ENCODE results near the gene GABRA4.

GABRA4 gene

DNA sequence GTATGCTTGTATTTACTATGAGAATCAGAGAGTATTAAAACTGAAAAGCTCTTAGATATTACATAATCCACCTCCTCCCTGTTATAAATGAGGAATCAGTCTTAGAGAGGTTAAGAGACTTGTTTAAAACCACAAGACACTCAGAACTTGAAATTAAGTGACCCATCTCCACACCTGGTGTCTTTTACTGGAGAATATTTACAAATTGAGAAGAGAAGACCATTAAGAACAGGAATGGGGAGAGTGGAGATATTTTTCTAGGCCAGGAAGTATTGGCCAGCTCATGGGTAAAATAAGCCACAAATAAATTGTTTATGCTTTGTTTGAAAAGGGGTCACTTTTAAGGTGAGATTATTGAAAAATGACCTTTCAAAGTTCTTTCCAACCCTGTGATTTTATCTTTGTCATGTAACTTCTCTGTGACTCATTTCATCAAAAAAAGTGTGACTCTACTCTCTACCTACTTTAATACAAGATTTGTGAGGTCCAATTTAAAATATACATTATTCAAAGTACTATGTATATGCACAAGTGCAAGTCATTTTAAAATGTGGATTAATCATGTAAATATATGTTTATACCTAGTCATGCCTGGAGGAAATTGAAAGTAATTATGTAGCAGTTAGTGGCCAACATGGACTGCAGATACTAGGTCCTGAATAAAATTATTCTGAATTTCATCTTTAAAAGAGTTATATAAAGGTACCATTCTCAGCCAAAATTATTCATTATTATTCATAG lies 68.4 kb downstream of the GABRA4 start:
- DNase-seq, result no peak

DNA sequence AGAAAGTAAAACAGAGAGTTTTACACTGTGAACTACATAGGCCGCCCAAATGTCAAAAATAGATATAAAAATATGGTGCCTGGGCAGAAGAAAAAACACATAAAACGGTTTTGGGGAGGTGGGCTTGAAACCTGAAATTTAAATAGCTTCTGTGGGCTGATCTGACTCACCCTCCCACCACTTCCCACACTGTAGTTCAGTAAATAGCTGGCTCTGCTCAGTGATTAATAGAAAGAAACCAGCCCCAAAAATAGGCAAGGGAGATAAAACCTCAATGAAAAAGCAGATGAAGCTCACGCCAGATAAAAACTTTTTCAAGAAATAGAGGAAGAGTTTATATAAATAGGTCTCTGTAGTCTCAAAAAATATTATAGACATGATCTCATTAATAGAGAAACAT lies 71.2 kb downstream of the GABRA4 start:
- no peak for DNase-seq

GRCh38 chr4:46909078-46909477 lies 84.3 kb downstream of the GABRA4 start, which contains the start of gene COX7B2:
Gene COX7B2 (minus strand): TSS chr4:46909245. CDS start chr4:46735192, 174,053 bp downstream.
- DNase-seq, result no peak

DNA sequence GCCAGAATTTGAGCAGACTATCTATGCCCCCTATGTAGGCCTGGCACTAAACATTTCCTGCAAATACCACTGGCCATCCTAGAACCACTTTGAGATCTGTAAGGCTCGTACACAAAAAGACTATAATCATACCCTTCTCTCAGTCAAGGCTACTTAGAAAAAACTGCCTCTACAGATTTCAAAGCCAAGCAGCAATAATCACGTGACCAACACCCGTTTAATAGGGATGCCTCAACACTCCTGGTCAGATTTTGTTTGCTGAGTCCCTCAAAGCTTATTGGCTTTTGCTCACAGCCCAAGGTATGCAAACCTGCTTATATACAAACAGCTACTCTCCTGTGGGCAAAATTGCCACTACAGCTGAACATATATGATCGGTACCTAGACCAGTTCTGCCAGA lies 85.2 kb downstream of the GABRA4 start:
- DNase-seq, result no peak

DNA sequence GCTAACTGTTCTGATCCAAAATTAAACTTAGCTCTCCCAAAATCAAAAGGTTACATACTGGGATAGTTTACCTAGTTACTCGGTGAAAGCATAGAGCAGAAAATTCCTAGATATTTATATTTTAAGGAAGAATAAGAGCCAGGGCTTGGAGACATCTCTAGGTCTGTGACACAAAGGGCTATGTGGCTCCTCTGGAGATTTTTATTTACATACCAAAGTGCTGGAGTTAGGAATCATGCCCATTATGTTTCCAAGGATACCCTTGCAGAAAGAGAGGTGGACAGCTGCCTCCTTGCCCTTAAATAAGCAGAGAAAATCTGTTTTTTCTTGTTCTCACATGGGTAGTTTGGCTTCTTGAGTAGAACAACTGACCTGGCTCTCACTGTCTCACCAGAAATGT lies 93.3 kb downstream of the GABRA4 start:
- DNase-seq, result no peak

DNA sequence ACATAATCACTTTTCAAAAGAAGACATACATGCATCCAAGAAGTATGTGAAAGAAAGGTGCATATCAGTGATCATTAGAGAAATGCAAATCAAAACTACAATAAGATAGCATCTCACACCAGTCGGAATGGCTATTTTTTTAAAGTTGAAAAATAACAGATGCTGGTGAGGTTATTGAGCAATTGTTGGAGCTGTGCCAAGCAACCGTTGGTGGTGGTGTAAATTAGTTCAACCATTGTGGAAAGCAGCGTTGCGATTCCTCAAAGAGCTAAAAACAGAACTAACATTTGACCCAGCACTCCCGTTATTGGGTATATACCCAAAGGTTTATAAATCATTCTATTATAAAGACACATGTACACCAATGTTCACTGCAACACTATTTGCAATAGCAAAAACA lies 98.6 kb downstream of the GABRA4 start:
- DNase-seq, result no peak

DNA sequence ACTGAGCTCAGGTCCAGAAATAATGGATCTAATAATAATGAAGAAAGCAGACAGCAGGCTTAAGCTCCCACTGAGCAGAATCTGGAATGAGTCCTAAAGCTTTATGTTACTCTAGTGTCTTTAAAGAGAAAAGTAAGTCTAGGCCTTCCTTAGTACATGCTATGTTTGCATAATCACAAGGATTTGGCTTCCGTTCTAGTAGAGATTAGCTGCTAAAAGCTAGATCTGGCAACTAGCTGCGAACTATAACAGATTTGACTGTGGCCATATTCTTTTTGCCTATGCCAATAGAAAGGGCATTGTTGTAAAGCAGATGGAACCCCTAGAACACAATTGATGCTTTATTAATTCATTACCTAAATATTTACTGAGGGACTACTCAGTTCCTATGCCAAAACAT lies 103.3 kb downstream of the GABRA4 start:
- DNase-seq, result no peak

DNA sequence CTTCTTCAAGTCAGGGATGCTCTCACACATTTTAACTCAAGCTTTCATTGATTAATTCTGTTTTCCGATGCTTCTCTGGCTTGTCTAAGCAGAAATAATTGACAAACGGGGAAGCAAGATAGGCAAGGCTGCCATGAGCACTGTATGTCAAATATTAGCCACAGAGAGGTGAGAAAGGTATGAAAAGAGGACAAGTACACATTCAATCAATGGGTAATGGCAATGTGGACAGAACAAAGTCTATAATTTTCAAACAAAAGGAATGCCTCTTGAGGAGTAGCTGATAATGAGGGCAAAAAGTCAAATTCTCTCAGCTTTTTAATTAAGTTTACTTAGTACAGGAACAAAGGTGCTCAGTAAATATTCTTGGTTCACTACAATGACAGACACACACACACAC lies 104.0 kb downstream of the GABRA4 start:
- DNase-seq, result no peak

GRCh38 chr4:46886711-46887110 lies 106.7 kb downstream of the GABRA4 start:
- DNase-seq, result peak; percentile 27

GRCh38 chr4:46878641-46879040 lies 114.7 kb downstream of the GABRA4 start:
- no peak for DNase-seq

GRCh38 chr4:46874811-46875210 lies 118.6 kb downstream of the GABRA4 start:
- no peak for DNase-seq

DNA sequence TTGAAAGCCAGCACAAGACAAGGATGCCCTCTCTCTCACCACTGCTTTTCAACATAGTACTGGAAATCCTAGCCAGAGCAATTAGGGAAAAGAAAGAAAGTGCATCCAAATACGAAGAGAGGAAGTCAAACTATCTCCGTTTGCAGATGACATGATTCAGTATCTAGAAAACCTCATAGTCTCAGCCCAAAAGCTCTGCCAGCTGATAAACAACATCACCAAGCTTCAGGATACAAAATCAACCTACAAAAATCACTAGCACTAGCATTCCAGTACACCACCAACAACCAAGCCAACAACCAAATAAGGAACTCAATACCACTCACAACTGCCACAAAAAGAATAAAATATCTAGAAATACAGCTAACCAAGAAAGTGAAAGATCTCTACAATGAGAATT lies 123.0 kb downstream of the GABRA4 start:
- no peak for DNase-seq
